ENCODE data around the gene CYP19A1. TPM values are rescaled to one million over a fixed set of nuclear protein-coding genes. Genes with fewer than 3 reads are reported as not detected.
"Not testable (repeated sequence)": the region's sequence is repeated elsewhere in the genome, so short reads cannot be mapped to it uniquely, and the experiment has no call there.

The CYP19A1 gene
- polyA plus RNA-seq, 2 donors = 0.05 TPM; not detected in 1

- no peaks in the 10 kb centered on the region for H3K27me3 ChIP-seq (ENCODE audit: control insufficient read depth in 1 of 2, insufficient read depth in 2 of 2, low read length in 2 of 2)
- H3K4me1 ChIP-seq (ENCODE audit: control insufficient read depth in 2 of 2, insufficient read depth in 2 of 2, low read length in 1 of 2) = peaks cover 0 to 2% of the 10 kb centered on the region in 2 donors
- WGBS, 2 donors = 50 to 55% methylated on average over 6 of the region's 6 CpGs
- H3K27ac ChIP-seq (ENCODE audit: low read depth in 2 of 2, low read length in 1 of 2) = no peak overlapping the region
- H3K4me3 ChIP-seq (ENCODE audit: low read depth in 1 of 2, low read length in 2 of 2) = no peak overlapping the region
- no peaks in the 10 kb centered on the region for H3K9me3 ChIP-seq (ENCODE audit: control insufficient read depth in 2 of 2, insufficient read depth in 1 of 2, low read depth in 1 of 2, low read length in 1 of 2)
- H3K36me3 ChIP-seq (ENCODE audit: control insufficient read depth in 2 of 2, insufficient read depth in 2 of 2, low read length in 1 of 2) = no peaks in the 10 kb centered on the region
Observed at GRCh38 chr15:51189669-51190385, 148.6 kb downstream of the CYP19A1 start.

- H3K27ac ChIP-seq (ENCODE audit: low read depth in 2 of 2, low read length in 1 of 2); H3K36me3 ChIP-seq (ENCODE audit: control insufficient read depth in 2 of 2, insufficient read depth in 2 of 2, low read length in 1 of 2); H3K9me3 ChIP-seq (ENCODE audit: control insufficient read depth in 2 of 2, insufficient read depth in 1 of 2, low read depth in 1 of 2, low read length in 1 of 2); H3K27me3 ChIP-seq (ENCODE audit: control insufficient read depth in 1 of 2, insufficient read depth in 2 of 2, low read length in 2 of 2); H3K4me1 ChIP-seq (ENCODE audit: control insufficient read depth in 2 of 2, insufficient read depth in 2 of 2, low read length in 1 of 2); H3K4me3 ChIP-seq (ENCODE audit: low read depth in 1 of 2, low read length in 2 of 2): not testable (repeated sequence)
- 66 to 68% methylated on average over 6 of the region's 6 CpGs for WGBS, 2 donors
Observed at GRCh38 chr15:51188791-51189190, 149.6 kb downstream of the CYP19A1 start.

GRCh38 chr15:51186891-51187290, 151.5 kb downstream of the CYP19A1 start:
- WGBS, 2 donors = 74 to 87% methylated on average over 4 of the region's 4 CpGs
- H3K4me1 ChIP-seq (ENCODE audit: control insufficient read depth in 2 of 2, insufficient read depth in 2 of 2, low read length in 1 of 2) = peaks cover 0 to 2% of the 10 kb centered on the region in 2 donors

GRCh38 chr15:51186181-51186705, 152.2 kb downstream of the CYP19A1 start:
- Histone ChIP-seq H3K36me3 (ENCODE audit: control insufficient read depth in 2 of 2, insufficient read depth in 2 of 2, low read length in 1 of 2) (no peaks in the 10 kb centered on the region), H3K4me3 (ENCODE audit: low read depth in 1 of 2, low read length in 2 of 2) (no peak overlapping the region), H3K27ac (ENCODE audit: low read depth in 2 of 2, low read length in 1 of 2) (no peak overlapping the region), H3K27me3 (ENCODE audit: control insufficient read depth in 1 of 2, insufficient read depth in 2 of 2, low read length in 2 of 2) (no peaks in the 10 kb centered on the region), H3K9me3 (ENCODE audit: control insufficient read depth in 2 of 2, insufficient read depth in 1 of 2, low read depth in 1 of 2, low read length in 1 of 2) (no peaks in the 10 kb centered on the region), H3K4me1 (ENCODE audit: control insufficient read depth in 2 of 2, insufficient read depth in 2 of 2, low read length in 1 of 2) (peaks cover 0 to 2% of the 10 kb centered on the region in 2 donors)
- 58 to 65% methylated on average over 5 of the region's 5 CpGs for WGBS, 2 donors

More at GRCh38 chr15:51186891-51187290, 151.5 kb downstream of the CYP19A1 start:
- Histone ChIP-seq H3K27ac (ENCODE audit: low read depth in 2 of 2, low read length in 1 of 2) (no peak overlapping the region), H3K4me3 (ENCODE audit: low read depth in 1 of 2, low read length in 2 of 2) (no peak overlapping the region), H3K36me3 (ENCODE audit: control insufficient read depth in 2 of 2, insufficient read depth in 2 of 2, low read length in 1 of 2) (no peaks in the 10 kb centered on the region), H3K9me3 (ENCODE audit: control insufficient read depth in 2 of 2, insufficient read depth in 1 of 2, low read depth in 1 of 2, low read length in 1 of 2) (no peaks in the 10 kb centered on the region), H3K27me3 (ENCODE audit: control insufficient read depth in 1 of 2, insufficient read depth in 2 of 2, low read length in 2 of 2) (no peaks in the 10 kb centered on the region)

GRCh38 chr15:51185213-51186159, 152.9 kb downstream of the CYP19A1 start:
- Histone ChIP-seq H3K4me3 (ENCODE audit: low read depth in 1 of 2, low read length in 2 of 2) (no peak overlapping the region), H3K36me3 (ENCODE audit: control insufficient read depth in 2 of 2, insufficient read depth in 2 of 2, low read length in 1 of 2) (no peaks in the 10 kb centered on the region), H3K27ac (ENCODE audit: low read depth in 2 of 2, low read length in 1 of 2) (no peak overlapping the region), H3K9me3 (ENCODE audit: control insufficient read depth in 2 of 2, insufficient read depth in 1 of 2, low read depth in 1 of 2, low read length in 1 of 2) (no peaks in the 10 kb centered on the region), H3K4me1 (ENCODE audit: control insufficient read depth in 2 of 2, insufficient read depth in 2 of 2, low read length in 1 of 2) (peaks cover 0 to 2% of the 10 kb centered on the region in 2 donors), H3K27me3 (ENCODE audit: control insufficient read depth in 1 of 2, insufficient read depth in 2 of 2, low read length in 2 of 2) (no peaks in the 10 kb centered on the region)
- WGBS, 2 donors = 68 to 69% methylated on average over 12 of the region's 12 CpGs

GRCh38 chr15:51184627-51185026, 153.8 kb downstream of the CYP19A1 start:
- Histone ChIP-seq H3K36me3 (ENCODE audit: control insufficient read depth in 2 of 2, insufficient read depth in 2 of 2, low read length in 1 of 2) (no peaks in the 10 kb centered on the region), H3K27ac (ENCODE audit: low read depth in 2 of 2, low read length in 1 of 2) (no peak overlapping the region), H3K9me3 (ENCODE audit: control insufficient read depth in 2 of 2, insufficient read depth in 1 of 2, low read depth in 1 of 2, low read length in 1 of 2) (no peaks in the 10 kb centered on the region), H3K4me3 (ENCODE audit: low read depth in 1 of 2, low read length in 2 of 2) (no peak overlapping the region), H3K27me3 (ENCODE audit: control insufficient read depth in 1 of 2, insufficient read depth in 2 of 2, low read length in 2 of 2) (no peaks in the 10 kb centered on the region), H3K4me1 (ENCODE audit: control insufficient read depth in 2 of 2, insufficient read depth in 2 of 2, low read length in 1 of 2) (no peaks in the 10 kb centered on the region)
- 64 to 65% methylated on average over 6 of the region's 6 CpGs for WGBS, 2 donors

GRCh38 chr15:51183076-51183475, 155.3 kb downstream of the CYP19A1 start:
- Histone ChIP-seq H3K4me3 (ENCODE audit: low read depth in 1 of 2, low read length in 2 of 2) (no peak overlapping the region), H3K27ac (ENCODE audit: low read depth in 2 of 2, low read length in 1 of 2) (no peak overlapping the region), H3K27me3 (ENCODE audit: control insufficient read depth in 1 of 2, insufficient read depth in 2 of 2, low read length in 2 of 2) (no peaks in the 10 kb centered on the region), H3K36me3 (ENCODE audit: control insufficient read depth in 2 of 2, insufficient read depth in 2 of 2, low read length in 1 of 2) (no peaks in the 10 kb centered on the region), H3K9me3 (ENCODE audit: control insufficient read depth in 2 of 2, insufficient read depth in 1 of 2, low read depth in 1 of 2, low read length in 1 of 2) (no peaks in the 10 kb centered on the region), H3K4me1 (ENCODE audit: control insufficient read depth in 2 of 2, insufficient read depth in 2 of 2, low read length in 1 of 2) (no peaks in the 10 kb centered on the region)
- 70 to 82% methylated on average over 5 of the region's 5 CpGs for WGBS, 2 donors

GRCh38 chr15:51181905-51182304, 156.5 kb downstream of the CYP19A1 start:
- Histone ChIP-seq H3K36me3 (ENCODE audit: control insufficient read depth in 2 of 2, insufficient read depth in 2 of 2, low read length in 1 of 2) (no peaks in the 10 kb centered on the region), H3K9me3 (ENCODE audit: control insufficient read depth in 2 of 2, insufficient read depth in 1 of 2, low read depth in 1 of 2, low read length in 1 of 2) (no peaks in the 10 kb centered on the region), H3K4me3 (ENCODE audit: low read depth in 1 of 2, low read length in 2 of 2) (no peak overlapping the region), H3K27me3 (ENCODE audit: control insufficient read depth in 1 of 2, insufficient read depth in 2 of 2, low read length in 2 of 2) (no peaks in the 10 kb centered on the region), H3K27ac (ENCODE audit: low read depth in 2 of 2, low read length in 1 of 2) (no peak overlapping the region), H3K4me1 (ENCODE audit: control insufficient read depth in 2 of 2, insufficient read depth in 2 of 2, low read length in 1 of 2) (no peaks in the 10 kb centered on the region)
- WGBS, 2 donors = 0 to 42% methylated on average over 1 of the region's 1 CpG

GRCh38 chr15:51181221-51181620, 157.2 kb downstream of the CYP19A1 start:
- 86 to 93% methylated on average over 3 of the region's 3 CpGs for WGBS, 2 donors
- no peak overlapping the region for H3K4me3 ChIP-seq (ENCODE audit: low read depth in 1 of 2, low read length in 2 of 2)
- no peaks in the 10 kb centered on the region for H3K9me3 ChIP-seq (ENCODE audit: control insufficient read depth in 2 of 2, insufficient read depth in 1 of 2, low read depth in 1 of 2, low read length in 1 of 2)
- no peaks in the 10 kb centered on the region for H3K27me3 ChIP-seq (ENCODE audit: control insufficient read depth in 1 of 2, insufficient read depth in 2 of 2, low read length in 2 of 2)
- no peak overlapping the region for H3K27ac ChIP-seq (ENCODE audit: low read depth in 2 of 2, low read length in 1 of 2)
- H3K4me1 ChIP-seq (ENCODE audit: control insufficient read depth in 2 of 2, insufficient read depth in 2 of 2, low read length in 1 of 2) = no peaks in the 10 kb centered on the region
- H3K36me3 ChIP-seq (ENCODE audit: control insufficient read depth in 2 of 2, insufficient read depth in 2 of 2, low read length in 1 of 2) = no peaks in the 10 kb centered on the region

Data from esophagus (tissue), 2 donors.